ENCODE measurements around the gene RGPD4. TPM values are rescaled to one million over a fixed set of nuclear protein-coding genes. Genes with fewer than 3 reads are reported as not detected.
A peak's percentile ranks its signal among the peaks of the same experiment; 100 is the strongest.
"Not testable (repeated sequence)": the region's sequence is repeated elsewhere in the genome, so short reads cannot be mapped to it uniquely, and the experiment has no call there.

The RGPD4 gene
- total RNA-seq, 1 experiment from 2014 or later: not detected

- ChIA-PET CTCF (no interaction called here), POLR2A (ENCODE audit: unreplicated experiment) (no interaction called here)
- no peaks in the 10 kb centered on the region for H3K36me3 ChIP-seq (ENCODE audit: low read depth)
- intact Hi-C loops (cut with micrococcal nuclease; ENCODE audit: unreplicated experiment): no loop called here
- H3K9me3 ChIP-seq (ENCODE audit: insufficient read depth, low read depth): no peaks in the 10 kb centered on the region
- H3K9me2 ChIP-seq (ENCODE audit: insufficient read depth): no peaks in the 10 kb centered on the region
- H3F3A ChIP-seq (ENCODE audit: insufficient read depth, low read depth): no peaks in the 10 kb centered on the region
- H3K4me2 ChIP-seq: no peak overlapping the region
- H3K4me3 ChIP-seq: no peak overlapping the region
- H4K20me1 ChIP-seq (ENCODE audit: insufficient read depth): no peaks in the 10 kb centered on the region
- no TSS peak for BruUV-seq (replicated peaks)
- no peaks in the 10 kb centered on the region for H3K4me1 ChIP-seq (replicated peaks; ENCODE audit: insufficient read depth)
- no peak for DNase-seq
- H3K27ac ChIP-seq: no peak overlapping the region
- TF ChIP-seq CTCF (conservative IDR thresholded peaks at IDR 0.05) (no peak), EZH2 (IDR thresholded peaks at IDR 0.05; ENCODE audit: low read depth) (no peak)
- H2AFZ ChIP-seq: no peak overlapping the region
- no peaks in the 10 kb centered on the region for H3K79me2 ChIP-seq (ENCODE audit: low read depth)
- H3K27me3 ChIP-seq (ENCODE audit: insufficient read depth, low read depth): no peaks in the 10 kb centered on the region
These were observed 1.5 kb upstream of the RGPD4 start for GRCh38 chr2:107825206-107825563.

- H4K20me1 ChIP-seq (ENCODE audit: insufficient read depth); H3K79me2 ChIP-seq (ENCODE audit: low read depth); H3K27ac ChIP-seq; H3K4me1 ChIP-seq (replicated peaks; ENCODE audit: insufficient read depth); DNase-seq; H3K36me3 ChIP-seq (ENCODE audit: low read depth); H3K9me2 ChIP-seq (ENCODE audit: insufficient read depth); POLR2A ChIA-PET (ENCODE audit: unreplicated experiment); intact Hi-C loops (cut with micrococcal nuclease; ENCODE audit: unreplicated experiment); H3K27me3 ChIP-seq (ENCODE audit: insufficient read depth, low read depth); H3F3A ChIP-seq (ENCODE audit: insufficient read depth, low read depth); BruUV-seq (replicated peaks); CTCF ChIA-PET; H3K4me2 ChIP-seq; H2AFZ ChIP-seq; H3K9me3 ChIP-seq (ENCODE audit: insufficient read depth, low read depth); H3K4me3 ChIP-seq: not testable (repeated sequence)
These were observed 2.8 kb downstream of the RGPD4 start for GRCh38 chr2:107829514-107829913.

- H3K9me2 ChIP-seq (ENCODE audit: insufficient read depth); H3K4me2 ChIP-seq; H3F3A ChIP-seq (ENCODE audit: insufficient read depth, low read depth); H3K9me3 ChIP-seq (ENCODE audit: insufficient read depth, low read depth); H3K27me3 ChIP-seq (ENCODE audit: insufficient read depth, low read depth); BruUV-seq (replicated peaks); CTCF ChIA-PET; H3K36me3 ChIP-seq (ENCODE audit: low read depth); H3K4me1 ChIP-seq (replicated peaks; ENCODE audit: insufficient read depth); H2AFZ ChIP-seq; H4K20me1 ChIP-seq (ENCODE audit: insufficient read depth); DNase-seq; intact Hi-C loops (cut with micrococcal nuclease; ENCODE audit: unreplicated experiment); POLR2A ChIA-PET (ENCODE audit: unreplicated experiment); H3K4me3 ChIP-seq; H3K79me2 ChIP-seq (ENCODE audit: low read depth); H3K27ac ChIP-seq: not testable (repeated sequence)
These were observed 6.5 kb downstream of the RGPD4 start for GRCh38 chr2:107833152-107833551.

- H3K4me3 ChIP-seq; H3K4me2 ChIP-seq; H3K36me3 ChIP-seq (ENCODE audit: low read depth); H3K79me2 ChIP-seq (ENCODE audit: low read depth); H3K9me2 ChIP-seq (ENCODE audit: insufficient read depth); CTCF ChIA-PET; intact Hi-C loops (cut with micrococcal nuclease; ENCODE audit: unreplicated experiment); BruUV-seq (replicated peaks); H4K20me1 ChIP-seq (ENCODE audit: insufficient read depth); H3K4me1 ChIP-seq (replicated peaks; ENCODE audit: insufficient read depth); DNase-seq; H3K27ac ChIP-seq; H2AFZ ChIP-seq; H3K9me3 ChIP-seq (ENCODE audit: insufficient read depth, low read depth); H3F3A ChIP-seq (ENCODE audit: insufficient read depth, low read depth); H3K27me3 ChIP-seq (ENCODE audit: insufficient read depth, low read depth); POLR2A ChIA-PET (ENCODE audit: unreplicated experiment): not testable (repeated sequence)
These were observed 6.9 kb downstream of the RGPD4 start for GRCh38 chr2:107833618-107834017.

- CTCF ChIA-PET; H3K4me3 ChIP-seq; BruUV-seq (replicated peaks); DNase-seq; POLR2A ChIA-PET (ENCODE audit: unreplicated experiment); H3K4me2 ChIP-seq; H3K27me3 ChIP-seq (ENCODE audit: insufficient read depth, low read depth); H3K9me3 ChIP-seq (ENCODE audit: insufficient read depth, low read depth); H4K20me1 ChIP-seq (ENCODE audit: insufficient read depth); intact Hi-C loops (cut with micrococcal nuclease; ENCODE audit: unreplicated experiment); H3K27ac ChIP-seq; H2AFZ ChIP-seq; H3K36me3 ChIP-seq (ENCODE audit: low read depth); H3K4me1 ChIP-seq (replicated peaks; ENCODE audit: insufficient read depth); H3K79me2 ChIP-seq (ENCODE audit: low read depth); H3F3A ChIP-seq (ENCODE audit: insufficient read depth, low read depth); H3K9me2 ChIP-seq (ENCODE audit: insufficient read depth): not testable (repeated sequence)
- 0 out of 2 replicates have a peak, but pooled peaks have one; percentile 31 for TF ChIP-seq CTCF (conservative IDR thresholded peaks at IDR 0.05)
These were observed 89.4 kb downstream of the RGPD4 start for GRCh38 chr2:107916121-107916520.

- H2AFZ ChIP-seq; BruUV-seq (replicated peaks); H3K27me3 ChIP-seq (ENCODE audit: insufficient read depth, low read depth); H3F3A ChIP-seq (ENCODE audit: insufficient read depth, low read depth); H3K9me2 ChIP-seq (ENCODE audit: insufficient read depth); H3K27ac ChIP-seq; H3K36me3 ChIP-seq (ENCODE audit: low read depth); H3K79me2 ChIP-seq (ENCODE audit: low read depth); CTCF ChIA-PET; H3K4me1 ChIP-seq (replicated peaks; ENCODE audit: insufficient read depth); H3K4me2 ChIP-seq; POLR2A ChIA-PET (ENCODE audit: unreplicated experiment); intact Hi-C loops (cut with micrococcal nuclease; ENCODE audit: unreplicated experiment); H3K4me3 ChIP-seq; H3K9me3 ChIP-seq (ENCODE audit: insufficient read depth, low read depth); H4K20me1 ChIP-seq (ENCODE audit: insufficient read depth); DNase-seq: not testable (repeated sequence)
These were observed 90.1 kb downstream of the RGPD4 start for GRCh38 chr2:107916696-107917370.

All from PC-9 (cell line).